ENCODE results near the gene TNNT1. TPM values are rescaled to one million over a fixed set of nuclear protein-coding genes. Genes with fewer than 3 reads are reported as not detected.

The TNNT1 gene, protein sequence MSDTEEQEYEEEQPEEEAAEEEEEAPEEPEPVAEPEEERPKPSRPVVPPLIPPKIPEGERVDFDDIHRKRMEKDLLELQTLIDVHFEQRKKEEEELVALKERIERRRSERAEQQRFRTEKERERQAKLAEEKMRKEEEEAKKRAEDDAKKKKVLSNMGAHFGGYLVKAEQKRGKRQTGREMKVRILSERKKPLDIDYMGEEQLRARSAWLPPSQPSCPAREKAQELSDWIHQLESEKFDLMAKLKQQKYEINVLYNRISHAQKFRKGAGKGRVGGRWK
- total RNA-seq = 4.1 and 4.5 TPM in 2 replicates

DNA sequence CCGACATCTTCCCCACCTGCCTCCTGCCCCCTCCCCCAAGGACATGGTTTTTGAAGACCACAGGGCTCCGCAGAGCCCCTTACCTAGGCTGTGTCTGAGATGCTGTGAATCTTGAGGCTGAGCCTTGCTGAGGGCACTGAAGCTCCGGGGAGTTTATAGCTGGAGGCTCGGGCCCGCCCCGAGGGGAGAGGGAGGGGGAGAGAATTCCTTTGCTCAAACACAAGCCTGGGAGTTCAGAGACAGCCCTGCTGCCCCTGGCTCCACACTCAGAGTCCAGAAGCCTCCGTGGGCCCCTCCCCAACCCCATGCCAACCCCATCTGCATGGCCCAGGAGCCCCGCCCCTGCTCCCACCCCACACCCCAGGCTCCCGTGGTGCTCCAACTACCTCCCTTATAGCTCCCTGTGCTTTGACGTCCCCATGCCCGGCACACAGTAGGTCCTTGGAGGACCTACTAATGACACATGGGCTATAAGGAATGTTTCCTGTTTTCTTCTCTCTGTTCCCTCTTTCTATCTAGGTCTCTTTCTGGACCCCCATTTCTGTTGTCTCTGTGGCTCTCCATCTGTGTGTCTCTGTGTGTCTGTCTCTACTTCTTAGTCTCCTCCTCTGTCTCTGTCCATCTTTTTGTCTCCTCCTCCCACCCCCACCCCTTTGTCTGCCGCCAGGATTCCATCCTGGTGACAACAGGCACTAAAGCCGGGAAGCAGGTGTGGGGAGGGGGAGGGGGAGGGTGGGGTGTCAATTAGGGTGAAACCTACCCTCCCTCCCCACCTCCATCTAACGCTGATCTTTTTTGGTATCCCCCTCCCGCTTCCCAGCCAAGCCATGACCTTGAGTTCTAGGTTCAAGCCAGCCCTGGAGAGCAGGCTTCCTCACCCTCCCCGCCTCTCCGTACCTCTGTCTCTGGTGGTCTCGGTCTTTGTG, at the start of gene TNNT1:
Gene TNNT1, minus strand, starts transcription at position 129 of the 926 bp plus-strand sequence. CDS start 2,049 bp downstream, outside the sequence.

DNA sequence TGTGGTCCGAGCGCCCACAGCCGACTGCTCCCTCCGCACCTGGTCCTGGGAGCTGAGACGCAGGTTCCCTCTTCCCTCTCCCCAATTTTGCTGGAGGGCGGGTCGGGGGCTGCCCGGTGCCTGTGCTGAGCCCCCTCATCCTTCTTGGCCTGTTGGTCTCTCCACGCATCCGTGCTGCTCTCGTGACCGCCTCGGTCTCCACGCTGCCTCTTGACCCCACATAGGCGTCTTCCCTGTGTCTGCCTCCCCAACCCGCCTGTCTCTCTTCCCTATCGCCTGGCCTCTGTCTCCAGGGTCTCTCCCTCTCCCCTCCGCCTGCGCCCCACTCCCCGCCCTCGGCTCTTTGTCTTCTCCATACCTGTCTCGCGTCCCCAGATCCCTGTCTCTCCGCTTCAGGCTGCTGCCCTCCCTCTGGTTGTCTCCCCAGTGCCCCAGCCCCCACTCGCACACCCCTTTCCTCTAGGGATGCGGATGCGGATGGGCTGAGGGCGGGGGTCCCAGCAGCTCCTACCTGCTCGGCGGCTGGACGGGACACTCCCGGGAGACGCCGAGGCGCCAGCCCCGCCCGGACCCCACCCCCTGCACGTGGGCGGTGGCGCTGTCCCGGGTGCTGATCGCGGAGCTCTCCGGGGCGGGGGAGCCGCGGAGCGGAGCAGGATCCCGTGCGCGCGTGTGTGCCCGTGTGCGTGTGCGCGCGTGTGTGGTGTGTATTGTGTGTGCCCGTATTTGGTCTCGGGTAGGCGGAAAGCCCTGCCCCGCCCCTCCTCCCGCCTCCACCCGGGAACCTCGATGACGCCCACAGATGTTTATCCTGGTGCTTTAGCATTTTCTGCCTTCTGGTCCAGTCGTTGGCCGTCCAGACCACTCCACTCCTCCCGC, 30.8 kb upstream of the TNNT1 start, which contains the start of gene SYT5:
Gene SYT5, minus strand, starts transcription at position 684 of the 879 bp plus-strand sequence. CDS start 1,248 bp downstream, outside the sequence.

DNA sequence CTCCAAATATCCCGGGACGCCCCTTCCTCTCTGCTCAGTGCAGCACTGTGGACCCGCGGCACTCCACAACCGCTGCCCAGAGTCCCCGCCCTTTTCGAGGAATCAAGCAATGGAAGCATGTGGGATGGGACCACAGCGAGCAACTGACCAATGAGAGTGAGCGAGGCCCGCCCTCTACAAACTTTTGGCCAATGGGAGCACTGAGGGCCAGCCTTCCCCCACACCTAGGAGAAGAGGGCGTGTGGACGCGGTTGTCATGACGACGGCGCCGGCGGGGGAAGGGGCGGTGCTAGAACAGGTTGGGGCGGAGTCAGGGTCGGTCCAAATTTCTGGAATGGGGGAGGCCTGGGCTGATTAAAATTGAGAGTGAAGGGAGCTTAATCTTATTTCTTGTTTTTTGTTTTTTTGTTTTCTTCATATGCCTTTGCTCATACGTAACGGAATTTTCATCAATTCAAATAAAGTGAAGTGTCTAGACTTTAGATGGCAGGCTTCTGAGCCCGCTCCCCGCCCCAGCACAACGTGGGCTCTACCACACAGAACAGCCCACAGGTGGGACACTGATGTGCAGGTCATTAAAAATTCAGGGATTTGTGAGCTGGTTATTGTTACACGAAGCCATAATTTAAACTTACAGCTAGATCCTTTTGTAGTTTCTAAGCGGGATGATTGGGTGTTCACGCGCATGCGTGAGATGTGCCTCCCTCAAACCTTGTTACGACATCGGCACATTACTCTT, 17.7 kb upstream of the TNNT1 start, which contains the start of gene DNAAF3:
Gene DNAAF3, minus strand, starts transcription at position 84 of the 739 bp plus-strand sequence. CDS start 200 bp downstream, outside the sequence.

DNA sequence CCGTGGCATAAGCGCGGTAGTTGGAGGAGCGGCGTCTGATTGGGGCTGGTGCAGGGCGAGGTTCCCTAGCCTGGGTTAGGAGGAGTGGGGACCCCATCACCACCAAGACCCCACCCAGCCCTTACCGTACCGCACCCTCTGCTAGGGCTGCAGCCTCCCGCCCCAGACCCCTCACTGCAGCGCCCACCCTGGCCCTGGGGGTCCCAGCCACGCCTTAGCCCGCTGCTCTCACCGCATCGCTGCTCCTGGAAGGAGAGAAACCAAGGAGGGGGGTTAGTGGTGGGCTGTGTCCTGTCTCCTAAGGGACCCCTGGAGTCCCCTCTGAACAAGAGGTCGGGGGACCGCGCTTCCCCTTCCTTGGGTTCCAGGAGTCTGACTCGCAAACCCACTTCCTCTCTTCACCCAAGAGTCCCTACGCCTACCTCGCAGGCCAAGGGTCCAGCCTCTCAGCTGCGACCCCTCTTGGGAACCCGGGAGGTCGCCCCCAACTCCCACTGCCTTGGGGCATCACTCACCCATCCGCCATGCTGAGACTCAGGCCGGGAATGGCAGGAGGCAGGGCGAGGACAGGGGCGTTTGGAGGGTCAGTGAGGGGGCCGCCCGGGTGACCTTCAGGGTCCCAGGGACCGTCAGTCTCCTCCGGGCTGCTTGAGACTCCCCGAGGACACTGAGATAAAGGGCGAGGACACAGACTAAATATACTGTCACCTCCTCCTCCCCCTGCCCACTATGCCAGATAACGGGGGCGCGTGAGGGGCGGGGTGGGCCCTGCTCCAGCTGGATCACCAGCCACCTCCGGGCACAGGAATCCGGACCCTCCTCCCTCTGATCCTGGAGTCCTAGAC, 8.3 kb upstream of the TNNT1 start, which contains the start of gene TNNI3:
Gene TNNI3, minus strand, starts transcription at position 669 of the 845 bp plus-strand sequence. Its CDS starts 143 bp downstream, at position 526.

DNA sequence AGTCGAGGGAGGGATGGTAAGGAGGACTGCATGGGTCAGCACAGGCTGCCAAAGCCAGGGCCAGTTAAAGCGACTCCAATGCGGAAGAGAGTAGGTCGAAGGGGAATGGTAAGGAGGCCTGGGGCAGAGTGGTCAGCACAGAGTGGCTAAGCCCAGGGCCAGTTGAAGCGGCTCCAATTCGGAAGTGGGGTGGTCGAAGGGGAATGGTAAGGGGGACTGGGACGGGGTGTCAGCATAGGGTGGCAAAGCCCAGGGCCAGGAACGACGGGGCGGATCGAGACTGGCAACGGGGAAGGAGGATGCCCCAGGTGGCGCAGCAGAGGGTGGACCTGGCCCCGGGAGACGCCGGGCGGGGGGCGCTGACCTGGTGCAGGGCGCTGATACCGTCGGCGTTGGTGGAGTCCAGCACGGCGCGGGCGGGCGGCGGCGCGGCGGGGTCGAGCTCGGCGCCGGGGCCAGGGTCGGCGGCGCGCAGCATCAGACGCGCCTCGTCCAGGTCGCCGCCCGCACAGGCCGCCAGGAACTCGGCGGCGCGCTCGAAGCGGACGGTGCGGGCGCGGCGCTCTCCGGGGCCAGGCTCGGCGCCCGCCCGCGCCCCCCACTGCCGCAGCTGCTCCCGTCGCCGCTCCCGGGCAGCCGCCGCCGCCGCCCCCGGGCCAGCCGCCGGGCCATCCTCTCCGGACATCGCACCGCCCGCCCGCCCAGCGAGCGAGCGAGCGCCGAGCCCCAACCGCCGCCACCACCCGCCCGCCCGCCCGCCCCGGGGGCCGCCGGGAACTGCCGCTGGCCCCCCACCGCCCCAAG, 31.9 kb downstream of the TNNT1 start, which contains the start of gene PPP1R12C:
Gene PPP1R12C, minus strand, starts transcription at position 779 of the 804 bp plus-strand sequence. Its CDS starts 94 bp downstream, at position 685.

Other genes with a start within 250 kb of the TNNT1 start
- gene NCR1, start 243.1 kb downstream of the TNNT1 start, total RNA-seq = not detected in 2 replicates
- gene NLRP7, start 201.7 kb downstream of the TNNT1 start, total RNA-seq = 0.22 TPM in 1 of 2 replicates, not detected in the other
- under 0.01 and 0.33 TPM in 2 replicates for gene NLRP2, start 182.8 kb downstream of the TNNT1 start, total RNA-seq
- not detected in 2 replicates for gene GP6, start 110.9 kb downstream of the TNNT1 start, total RNA-seq
- 10.7 and 11.0 TPM in 2 replicates for gene RDH13, start 86.1 kb downstream of the TNNT1 start, total RNA-seq
- gene EPS8L1, start 73.3 kb downstream of the TNNT1 start, total RNA-seq = 0.75 and 1.8 TPM in 2 replicates
- gene PPP1R12C, start 31.6 kb downstream of the TNNT1 start, total RNA-seq = 44.6 and 50.9 TPM in 2 replicates
- not detected in 2 replicates for gene TNNI3, start 8.5 kb upstream of the TNNT1 start, total RNA-seq
- gene DNAAF3, start 17.4 kb upstream of the TNNT1 start, total RNA-seq = 0.33 and 0.75 TPM in 2 replicates
- under 0.01 and 0.12 TPM in 2 replicates for gene SYT5, start 31.1 kb upstream of the TNNT1 start, total RNA-seq
- 7.4 and 15.3 TPM in 2 replicates for gene PTPRH, start 60.3 kb upstream of the TNNT1 start, total RNA-seq
- 1.6 and 1.7 TPM in 2 replicates for gene TMEM86B, start 79.6 kb upstream of the TNNT1 start, total RNA-seq
- gene PPP6R1, start 109.8 kb upstream of the TNNT1 start, total RNA-seq = 34.7 and 45.9 TPM in 2 replicates
- 32.7 and 45.6 TPM in 2 replicates for gene HSPBP1, start 130.9 kb upstream of the TNNT1 start, total RNA-seq
- gene BRSK1, start 134.8 kb upstream of the TNNT1 start, total RNA-seq = 7.0 and 9.2 TPM in 2 replicates
- gene TMEM150B, start 176.1 kb upstream of the TNNT1 start, total RNA-seq = not detected in 2 replicates
- gene KMT5C, start 190.7 kb upstream of the TNNT1 start, total RNA-seq = 6.5 and 12.1 TPM in 2 replicates
- not detected in 2 replicates for gene COX6B2, start 205.5 kb upstream of the TNNT1 start, total RNA-seq
- not detected in 2 replicates for gene GARIN5B, start 214.1 kb upstream of the TNNT1 start, total RNA-seq
- gene IL11, start 221.3 kb upstream of the TNNT1 start, total RNA-seq = 6.9 and 8.5 TPM in 2 replicates
- gene TMEM190, start 227.6 kb upstream of the TNNT1 start, total RNA-seq = 0.37 TPM in 1 of 2 replicates, not detected in the other
- gene TMEM238, start 235.1 kb upstream of the TNNT1 start, total RNA-seq = 0.33 and 0.75 TPM in 2 replicates
- 393 and 410 TPM in 2 replicates for gene RPL28, start 236.7 kb upstream of the TNNT1 start, total RNA-seq